Fibroblast of mammary gland (primary cell): ENCODE data around the gene CLCN7.

Source experiments
- DNase-seq: peaks from one replicate; pipeline ENCODE4 v3.0.0-alpha.2; 2010; ENCODE audit warnings: low read depth
- H3K4me3 ChIP-seq: 2 replicates; pipeline ENCODE4 v1.5.1; 2011; ENCODE audit warnings: low read depth, mild to moderate bottlenecking, low read length, moderate library complexity; ENCODE audit not compliant: control insufficient read depth
- CTCF ChIP-seq: conservative IDR thresholded peaks from 2 replicates; pipeline ENCODE4 v1.5.1; 2011; ENCODE audit warnings: low read depth, low read length, inconsistent platforms; ENCODE audit not compliant: control insufficient read depth, insufficient read depth

CLCN7 gene

DNA sequence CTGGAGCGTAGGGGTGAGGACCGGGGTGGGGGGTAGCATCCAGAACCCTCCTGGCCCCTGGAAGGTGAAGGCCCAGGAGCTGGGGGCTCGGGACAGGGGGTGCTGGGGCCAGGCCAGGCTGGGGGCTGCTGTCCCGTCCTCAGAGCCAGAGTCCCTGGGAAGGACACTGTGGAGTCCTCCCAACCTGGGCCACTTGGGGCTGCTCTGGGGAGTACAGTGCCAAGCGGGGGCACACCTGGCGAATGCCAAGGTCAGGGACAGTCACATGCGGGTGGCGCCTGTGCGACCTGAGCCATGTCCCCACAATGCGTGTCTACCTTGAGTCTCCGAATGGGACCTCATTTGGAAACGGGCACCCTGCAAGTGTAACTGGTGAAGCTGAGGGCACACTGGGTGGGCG is 45.2 kb downstream of the CLCN7 start:
- DNase-seq: no peak
- H3K4me3 ChIP-seq: no peak overlapping the region
- no peak for TF ChIP-seq CTCF

- no peak for TF ChIP-seq CTCF
- DNase-seq: no peak
- no peak overlapping the region for H3K4me3 ChIP-seq
These were observed 45.8 kb downstream of the CLCN7 start for GRCh38 chr16:1429012-1429411.

- peak; percentile 39 for TF ChIP-seq CTCF
- DNase-seq: peak; percentile 26
- no peak overlapping the region for H3K4me3 ChIP-seq
These were observed 46.3 kb downstream of the CLCN7 start for GRCh38 chr16:1428511-1428910.

- no peak overlapping the region for H3K4me3 ChIP-seq
- no peak for TF ChIP-seq CTCF
- no peak for DNase-seq
These were observed 47.1 kb downstream of the CLCN7 start for GRCh38 chr16:1427473-1428461.

DNA sequence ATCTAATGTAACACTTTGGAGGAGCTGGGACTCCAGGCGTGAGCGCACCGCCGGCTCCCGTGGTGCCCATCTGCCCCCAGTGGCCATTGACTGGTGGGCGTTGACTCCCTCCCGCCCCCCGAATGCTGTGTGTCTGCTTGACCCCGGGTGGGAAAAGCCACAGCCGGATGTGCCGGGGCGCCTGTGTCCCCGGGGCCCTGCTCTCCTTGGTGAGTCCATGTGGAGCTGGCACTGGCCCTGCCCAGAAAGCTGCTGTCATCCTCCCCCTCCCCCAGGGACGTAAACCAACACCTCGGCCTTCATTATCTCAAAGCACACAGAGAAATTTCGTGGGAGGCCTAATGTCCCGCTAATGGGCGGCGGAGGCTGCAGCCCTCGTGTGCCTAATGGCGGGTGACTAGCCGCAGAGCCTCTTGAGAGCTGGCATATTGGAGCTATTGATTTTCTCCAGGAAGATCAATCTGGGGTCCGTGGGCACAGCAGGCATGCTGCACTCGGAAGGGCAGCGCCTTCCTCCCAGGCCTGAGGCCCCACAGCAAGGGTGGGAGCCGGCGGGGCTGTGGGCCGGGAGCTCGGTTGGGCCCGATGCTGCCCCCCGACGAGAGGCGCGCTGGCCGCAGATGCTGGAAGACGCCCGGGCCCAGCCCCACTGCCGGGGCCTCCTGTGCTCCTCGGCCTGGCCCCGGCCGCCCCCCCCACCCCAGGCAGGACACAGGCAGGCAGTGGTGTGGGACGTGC is 47.9 kb downstream of the CLCN7 start:
- no peak for TF ChIP-seq CTCF
- DNase-seq: no peak
- H3K4me3 ChIP-seq: no peak overlapping the region

DNA sequence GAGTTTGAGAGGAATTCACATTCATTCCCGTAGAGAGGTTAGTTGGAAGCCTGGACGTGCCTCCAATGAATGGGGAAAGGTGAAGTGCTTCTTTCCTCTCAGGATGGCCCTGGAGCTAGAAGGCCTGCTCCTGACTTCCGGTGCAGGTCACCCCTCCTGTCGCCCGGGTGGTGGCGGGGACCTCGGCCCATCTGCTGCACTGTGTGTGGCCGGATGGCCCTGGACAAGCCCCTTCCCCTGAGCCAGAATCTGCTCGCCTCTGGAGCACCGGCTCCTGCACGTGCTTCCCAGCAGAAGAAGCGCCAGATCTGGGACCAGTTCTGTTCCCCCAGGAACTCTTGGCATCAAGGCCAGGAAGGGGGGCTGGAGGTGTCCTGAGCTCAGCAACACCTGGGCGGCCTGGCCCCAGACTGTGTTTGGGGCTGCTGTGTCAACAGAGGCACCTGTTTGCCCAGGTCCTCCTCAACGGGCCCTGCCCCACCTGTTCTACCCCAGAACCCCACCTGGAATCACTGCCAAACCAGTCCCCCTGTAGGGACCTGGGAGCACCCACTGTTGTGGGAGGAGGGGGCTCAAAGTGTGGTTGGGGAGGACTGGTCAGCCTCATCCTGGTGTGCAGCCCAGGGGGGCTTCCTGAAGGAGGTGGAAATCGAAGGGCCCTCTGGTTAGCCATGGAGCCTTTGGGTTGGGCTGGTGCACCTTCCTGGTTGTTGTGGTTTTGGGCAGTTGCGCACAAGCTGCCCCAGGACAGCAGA is 49.0 kb downstream of the CLCN7 start:
- DNase-seq: no peak
- H3K4me3 ChIP-seq: no peak overlapping the region
- TF ChIP-seq CTCF: no peak
